Mesenteric fat pad (tissue), 1 donor: ENCODE data around the gene ZNF407. TPM values are rescaled to one million over a fixed set of nuclear protein-coding genes. Genes with fewer than 3 reads are reported as not detected.

Source experiments
- DNase-seq: peaks from one replicate; pipeline ENCODE4 v3.0.0-alpha.2; 2020; ENCODE audit warnings: low spot score
- total RNA-seq: library from RNA; stranded (reverse); fragmentation: NEBNext Ultra II Directional; extraction: Animal tissue kit (Norgen Biotek cat#: 25700); gene quantifications from one replicate; pipeline ENCODE4 v1.2.1, GENCODE V29; 2021
- donor health status: DM: yes; HTN: yes; CAD: no.

Gene ZNF407
- total RNA-seq, 1 donor from 2014 or later = 14.4 TPM

DNA sequence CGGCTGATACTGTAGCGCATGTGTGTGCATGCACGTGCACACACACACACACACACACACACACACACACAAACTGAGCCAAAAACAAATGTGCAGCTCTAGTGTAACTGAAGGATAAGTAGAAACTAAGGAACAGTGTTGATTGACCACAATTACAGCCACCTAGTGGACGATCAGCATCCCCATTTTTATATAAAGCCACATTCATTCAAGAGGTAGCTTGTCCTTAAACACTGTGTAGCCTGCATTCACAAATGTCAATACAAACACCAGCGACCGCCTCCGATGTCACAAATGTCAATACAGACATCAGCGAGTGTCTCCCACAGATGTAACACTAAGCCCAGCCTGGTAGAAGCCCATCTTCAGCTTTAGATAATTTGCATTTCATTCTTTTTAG, 443.9 kb downstream of the ZNF407 start:
- no peak for DNase-seq

DNA sequence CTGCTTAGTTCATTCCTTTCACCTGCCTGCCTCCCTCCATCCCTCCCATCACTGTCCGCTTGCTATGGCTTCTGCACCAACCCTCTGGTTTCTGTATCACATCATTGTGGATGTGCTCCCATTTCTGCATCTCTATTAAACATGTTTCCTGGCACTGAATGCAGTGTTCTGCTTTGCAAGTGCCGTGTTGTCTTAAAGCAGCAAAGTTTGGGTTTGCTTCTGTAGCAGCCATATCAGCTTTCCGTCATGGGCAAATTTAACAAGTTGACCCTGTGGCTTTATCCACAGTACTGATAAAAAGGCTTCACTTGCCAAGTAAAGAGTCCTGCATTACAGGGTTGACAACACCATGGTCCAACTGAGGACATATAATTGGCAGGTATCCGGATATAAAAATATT, 445.8 kb downstream of the ZNF407 start:
- no peak for DNase-seq

DNA sequence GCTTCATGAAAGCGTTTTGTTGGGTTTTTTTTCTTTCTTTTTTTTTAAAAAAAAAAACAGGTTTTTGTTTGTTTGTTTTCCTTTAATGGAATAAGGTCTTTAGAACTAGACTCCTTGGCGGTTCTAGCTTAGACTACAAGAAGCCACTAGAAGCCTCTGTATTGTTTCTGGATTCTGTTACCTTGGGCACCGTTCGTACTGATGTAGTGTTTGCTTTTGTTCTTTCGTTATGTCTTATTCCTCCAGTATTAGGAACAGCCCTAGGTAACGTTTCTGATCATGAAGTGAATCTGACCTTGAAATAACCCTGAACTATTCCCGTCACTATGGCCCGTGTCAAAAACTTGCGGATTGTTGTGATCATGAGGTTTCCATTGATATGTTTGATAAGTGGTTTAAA, 446.6 kb downstream of the ZNF407 start:
- no peak for DNase-seq

DNA sequence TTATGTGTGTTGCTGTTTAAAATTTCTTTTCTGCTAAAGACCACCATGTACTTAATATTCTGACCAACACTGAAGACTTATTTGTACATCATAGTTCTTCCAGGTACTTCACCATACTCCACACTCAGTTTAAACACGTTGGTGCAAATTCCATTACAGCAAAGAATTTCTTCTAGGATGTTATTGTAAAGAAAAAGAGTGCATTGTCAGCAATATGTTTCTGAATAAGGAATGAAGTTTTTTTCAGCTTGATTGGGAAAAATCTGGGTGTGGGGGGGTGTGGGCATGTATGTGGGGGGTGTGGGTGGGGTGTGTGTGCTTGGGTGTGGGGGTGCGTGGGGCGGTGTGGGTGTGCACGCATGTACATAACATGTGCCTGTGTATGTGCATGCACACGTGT, 447.1 kb downstream of the ZNF407 start:
- no peak for DNase-seq

DNA sequence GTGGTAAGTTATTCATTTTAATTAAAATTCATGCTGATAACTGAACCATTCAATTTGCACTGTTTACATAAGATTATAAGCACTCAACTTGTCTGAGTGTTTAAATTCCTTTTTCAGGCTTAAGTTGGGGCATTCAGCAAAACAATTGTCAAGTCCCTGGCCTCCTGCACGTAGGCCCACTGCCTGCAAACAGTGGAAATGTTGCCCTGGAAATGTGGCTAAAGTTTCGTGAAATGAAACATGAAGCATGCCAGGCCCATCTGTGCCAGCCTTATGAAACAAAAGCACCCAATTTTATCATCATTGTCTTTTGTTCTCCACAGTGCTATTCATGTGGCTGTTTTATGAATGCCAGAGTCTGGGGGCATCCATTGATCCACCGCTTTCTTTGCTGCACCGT, 447.6 kb downstream of the ZNF407 start:
- DNase-seq = no peak

DNA sequence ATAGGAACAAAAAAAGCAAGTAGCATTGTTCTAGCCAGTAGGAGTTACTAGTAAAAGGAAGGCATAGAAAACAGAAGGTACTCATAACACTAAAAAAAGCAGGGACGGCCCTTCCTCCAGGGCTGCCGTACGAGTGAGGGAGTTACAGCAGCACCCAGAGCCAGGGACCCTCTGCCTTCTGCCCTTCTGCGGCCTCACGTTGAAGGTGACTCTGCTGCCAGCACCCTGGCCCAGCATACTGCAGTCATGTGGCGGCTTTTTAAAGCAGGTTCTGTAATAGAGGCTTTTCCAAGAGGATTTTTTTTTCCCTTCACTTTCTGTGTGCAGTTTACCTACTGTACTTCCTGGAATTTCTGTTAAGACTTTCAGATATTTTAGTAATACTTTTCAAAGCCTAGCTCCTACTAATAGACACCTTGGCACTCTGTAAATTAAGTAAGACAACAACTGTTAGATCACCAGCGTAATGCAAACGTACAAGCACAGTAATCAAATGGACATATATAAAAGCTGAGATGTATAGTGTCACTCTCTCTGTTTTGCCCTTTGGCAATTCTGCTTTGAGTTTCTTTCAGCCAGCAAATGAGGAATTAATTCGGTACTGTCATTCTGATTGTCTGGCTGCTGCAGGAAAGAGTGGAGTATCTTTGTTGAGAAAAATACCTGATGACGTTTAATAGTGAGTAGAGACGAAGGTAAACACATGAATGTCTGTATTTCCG, 449.7 kb downstream of the ZNF407 start:
- no peak for DNase-seq

DNA sequence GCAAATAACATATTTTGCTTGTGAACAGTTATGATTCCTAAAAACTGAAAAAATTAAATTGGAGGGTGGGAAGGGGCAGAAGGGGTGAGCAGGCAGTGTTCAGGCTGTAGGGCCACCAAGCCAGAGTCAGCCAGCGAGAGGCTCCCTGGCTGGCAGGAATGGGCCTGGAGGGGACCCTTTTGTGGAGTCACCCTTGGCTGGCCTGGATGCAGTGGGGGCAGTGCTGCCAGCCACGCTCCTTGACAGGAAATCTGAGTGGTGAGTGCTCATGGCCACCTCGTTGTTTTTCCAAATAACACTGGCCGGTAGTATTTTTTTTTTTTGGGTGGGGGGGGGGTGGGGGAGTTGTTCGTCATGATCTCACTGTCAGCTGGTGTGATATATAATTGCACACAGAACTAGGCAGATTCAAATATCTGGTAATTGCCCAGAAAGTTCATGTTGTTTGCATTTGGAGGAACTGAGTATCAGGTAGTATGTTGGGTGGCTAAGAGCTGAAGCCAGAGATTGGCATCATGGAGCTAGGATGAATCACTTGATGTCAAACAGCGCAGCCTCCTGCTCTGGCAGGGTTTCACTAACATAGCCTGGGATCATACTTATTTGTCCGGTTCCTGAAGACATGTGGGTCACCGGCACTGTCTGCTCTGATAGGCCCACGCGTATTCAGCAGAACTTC, 451.2 kb downstream of the ZNF407 start:
- no peak for DNase-seq

DNA sequence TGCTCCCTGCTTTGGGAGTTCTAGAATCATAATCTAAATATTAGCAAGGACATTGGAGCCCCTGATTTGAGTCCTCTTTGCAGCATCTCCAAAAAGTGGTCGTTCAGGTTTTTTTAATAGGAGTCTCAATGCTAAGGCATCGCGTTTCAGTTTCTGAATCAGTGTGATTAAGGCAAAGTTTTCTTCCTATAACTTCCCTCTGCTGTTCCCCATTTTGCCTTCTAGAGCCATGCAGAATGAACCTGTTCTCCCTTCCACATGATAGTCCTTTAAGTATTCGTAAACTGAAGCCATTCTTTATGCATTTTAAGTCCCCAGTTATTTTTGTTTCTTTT, 451.8 kb downstream of the ZNF407 start:
- DNase-seq = no peak

DNA sequence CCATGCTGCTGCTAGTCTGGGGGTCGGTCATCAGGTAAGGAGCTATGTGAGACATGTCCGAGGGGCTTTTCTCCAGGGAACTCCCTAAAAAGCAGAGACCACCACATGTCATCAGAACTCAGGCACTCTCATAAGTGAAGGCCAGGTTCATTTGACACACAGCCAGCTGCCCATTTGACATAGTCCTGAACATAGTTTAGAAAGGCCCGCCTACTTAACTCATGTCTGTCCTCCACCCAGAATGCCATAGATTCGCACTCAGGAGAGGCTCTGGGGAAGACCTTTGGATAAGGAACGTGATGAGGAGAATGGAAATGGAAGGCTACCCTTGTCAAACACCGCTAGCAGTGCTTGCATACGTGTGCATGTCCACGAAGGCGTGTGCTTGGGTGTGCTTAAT, 454.1 kb downstream of the ZNF407 start:
- no peak for DNase-seq

DNA sequence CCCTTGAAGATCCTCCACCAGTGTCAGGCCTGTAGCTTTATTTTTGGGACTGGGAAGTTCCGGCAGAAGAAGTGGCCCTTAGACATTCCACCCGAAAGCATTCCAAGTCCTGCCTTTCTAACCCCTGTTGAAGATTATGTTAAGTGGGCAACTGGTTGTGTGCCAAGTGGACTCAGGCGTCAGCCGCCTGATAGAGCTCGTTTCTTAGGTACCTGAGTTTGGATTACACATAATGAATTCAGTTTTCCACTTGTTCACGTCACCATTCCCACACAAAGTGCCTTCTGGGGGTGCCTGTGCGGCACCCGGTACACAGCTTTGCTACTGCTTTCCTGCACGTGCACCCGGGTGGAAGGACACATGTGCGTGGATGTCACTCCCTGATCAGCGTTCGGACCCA, 454.8 kb downstream of the ZNF407 start:
- DNase-seq = no peak

DNA sequence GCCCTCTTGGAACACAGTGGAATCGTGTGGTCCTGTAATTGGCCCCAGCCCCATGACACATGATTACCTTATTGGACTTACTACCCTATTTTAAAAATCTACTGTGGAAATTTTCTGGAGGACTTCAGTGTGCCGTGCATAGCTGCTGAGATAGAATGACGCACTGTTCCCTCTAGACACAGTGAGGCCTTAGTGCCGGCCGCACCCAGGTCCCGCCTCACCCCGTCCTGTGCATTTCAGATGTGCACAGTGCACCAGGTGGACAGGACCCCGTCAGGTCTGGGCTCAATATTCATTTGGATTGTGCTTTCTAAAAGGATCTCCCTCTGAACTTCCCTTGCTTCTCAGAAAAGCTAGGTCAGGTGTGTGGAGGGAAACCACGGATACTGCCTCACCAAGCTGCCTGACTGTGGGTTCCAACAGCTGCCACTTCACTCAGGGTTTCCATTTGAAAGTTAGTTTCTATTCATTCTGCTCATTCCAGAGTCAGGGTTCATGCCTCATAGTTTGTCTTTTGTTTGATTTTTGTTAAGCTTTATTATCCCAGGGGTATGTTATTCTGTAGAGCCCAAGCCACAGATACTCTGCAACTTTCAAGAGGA, 455.5 kb downstream of the ZNF407 start:
- DNase-seq = no peak

DNA sequence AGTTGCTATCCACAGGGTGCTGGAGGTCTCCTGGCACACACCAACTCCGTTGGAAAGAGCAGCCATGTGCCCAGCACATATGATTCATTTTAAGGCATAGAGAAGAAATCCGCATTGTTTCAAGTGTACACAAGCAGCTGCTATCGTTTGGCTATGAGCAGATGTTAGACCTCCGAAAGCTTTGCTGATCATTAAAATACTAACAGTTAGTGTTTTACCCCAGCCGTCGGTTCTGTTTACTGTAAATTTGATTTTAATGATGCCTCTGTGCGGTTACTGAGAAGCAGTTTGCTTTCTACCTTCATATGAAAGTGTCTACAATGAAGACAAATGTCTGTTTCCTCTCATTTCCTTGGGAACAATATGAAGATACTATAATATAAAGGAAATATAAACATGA, 456.4 kb downstream of the ZNF407 start:
- DNase-seq = no peak

DNA sequence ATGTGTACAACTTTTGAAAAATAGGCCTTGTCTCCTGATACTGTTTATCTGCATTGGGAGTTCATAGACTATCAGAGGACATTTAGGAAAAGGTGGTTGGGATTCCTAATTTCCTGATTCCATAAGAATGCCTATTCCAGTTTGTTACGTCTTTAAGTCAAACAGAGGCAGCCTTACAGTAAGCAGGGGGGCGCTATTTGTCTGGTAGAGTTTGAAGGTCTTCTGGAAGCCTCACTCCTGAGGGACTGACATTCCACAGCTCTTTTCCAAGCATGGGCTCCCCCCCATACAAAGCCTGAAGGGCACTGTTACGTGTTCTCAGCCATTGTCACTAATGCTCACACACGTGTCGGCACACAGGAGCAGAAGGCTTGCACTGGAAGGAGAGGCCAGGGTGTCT, 456.9 kb downstream of the ZNF407 start:
- DNase-seq = no peak

DNA sequence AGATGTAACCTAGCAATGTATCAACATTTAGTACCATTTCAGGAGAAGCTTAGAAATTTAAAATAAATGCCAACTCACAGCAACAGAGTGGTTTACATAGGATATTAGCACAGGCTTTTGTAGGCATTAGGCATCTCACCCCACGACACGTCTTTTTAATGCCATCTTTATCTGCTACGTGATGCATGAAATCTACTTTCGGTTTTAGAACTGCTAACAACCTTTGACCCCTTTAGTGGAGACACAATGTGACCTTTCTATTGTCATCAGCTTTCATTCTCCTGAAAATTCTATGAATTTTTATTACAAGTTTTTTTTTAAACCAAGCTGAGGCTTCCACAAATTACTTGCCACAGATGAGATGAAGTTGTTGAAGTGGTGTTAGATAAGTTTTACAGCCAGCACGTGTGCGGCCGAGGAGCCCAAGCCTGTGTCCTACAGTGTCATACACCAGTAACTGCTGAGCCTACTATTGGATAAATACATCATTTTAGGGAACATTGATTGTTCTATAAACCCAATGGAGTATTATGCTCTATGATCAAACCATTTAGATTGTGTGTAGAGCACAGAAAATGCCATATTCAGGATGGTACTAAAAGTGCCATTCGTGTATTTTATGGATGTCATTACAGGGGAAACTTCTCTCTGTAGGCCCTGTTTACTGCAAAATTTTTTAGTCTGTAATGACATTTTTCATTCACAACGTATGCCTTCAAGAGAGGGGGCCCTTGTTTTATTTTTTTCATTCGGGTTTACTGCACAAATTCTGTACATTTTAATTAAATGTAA, 459.7 kb downstream of the ZNF407 start:
- no peak for DNase-seq

DNA sequence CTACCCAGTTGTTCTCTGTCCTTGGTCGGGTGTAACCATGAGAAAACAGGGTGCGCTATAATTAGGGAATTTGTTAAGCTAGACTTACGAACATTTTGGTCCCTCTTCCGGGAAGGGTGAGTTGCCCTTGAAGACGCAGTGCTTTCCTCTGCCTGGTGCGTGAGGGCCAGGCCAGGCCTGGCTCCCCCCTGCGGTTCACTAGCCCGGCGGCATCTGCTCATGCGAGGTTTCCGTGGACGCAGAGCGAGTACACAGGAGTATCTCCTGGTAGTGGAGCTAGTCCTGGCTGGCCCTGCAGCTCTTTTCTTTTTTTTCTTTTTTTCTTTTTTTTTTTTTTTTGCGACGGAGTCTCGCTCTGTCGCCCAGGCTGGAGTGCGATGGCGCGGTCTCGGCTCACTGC, 462.5 kb downstream of the ZNF407 start:
- no peak for DNase-seq

DNA sequence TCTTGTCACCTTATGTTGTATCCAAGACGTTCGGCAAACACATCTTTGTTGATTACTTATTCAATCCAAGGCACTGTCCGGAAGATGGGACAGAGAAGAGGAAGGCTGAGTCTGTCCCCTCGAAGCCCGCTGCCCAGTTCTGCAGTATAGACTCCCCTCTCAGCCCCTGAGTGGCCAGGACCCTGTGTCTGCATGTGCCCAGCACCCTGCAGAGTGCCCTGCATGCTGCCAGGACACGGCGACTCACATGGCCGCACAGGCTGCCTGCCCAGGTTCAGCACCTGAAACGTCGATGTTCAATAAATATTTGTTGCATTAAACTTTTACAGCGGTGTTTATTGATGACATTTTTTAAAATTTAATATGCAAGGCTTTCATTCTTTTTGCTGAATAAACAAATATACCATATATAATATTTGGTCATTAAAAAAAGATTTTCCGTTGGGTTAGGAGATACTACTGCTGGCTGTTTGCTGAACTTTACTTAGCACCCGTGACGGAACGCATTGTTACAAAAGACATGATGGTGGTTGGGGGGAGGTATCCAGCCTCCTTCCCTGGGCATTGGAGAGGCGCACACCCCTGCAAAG, 464.7 kb downstream of the ZNF407 start:
- DNase-seq = peak; percentile 59

DNA sequence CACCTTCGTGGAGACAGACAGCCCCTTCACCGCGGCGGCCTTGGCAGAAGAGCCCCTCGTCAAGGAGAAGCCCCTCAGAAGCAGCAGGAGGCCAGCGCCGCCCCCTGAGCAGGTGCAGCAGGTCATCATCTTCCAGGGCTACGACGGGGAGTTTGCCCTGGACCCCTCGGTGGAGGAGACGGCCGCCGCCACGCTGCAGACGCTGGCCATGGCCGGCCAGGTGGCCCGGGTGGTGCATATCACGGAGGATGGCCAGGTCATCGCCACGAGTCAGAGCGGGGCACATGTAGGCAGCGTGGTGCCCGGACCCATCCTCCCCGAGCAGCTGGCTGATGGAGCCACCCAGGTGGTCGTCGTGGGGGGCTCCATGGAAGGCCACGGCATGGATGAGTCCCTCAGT, 465.5 kb downstream of the ZNF407 start:
- DNase-seq = peak; percentile 75

DNA sequence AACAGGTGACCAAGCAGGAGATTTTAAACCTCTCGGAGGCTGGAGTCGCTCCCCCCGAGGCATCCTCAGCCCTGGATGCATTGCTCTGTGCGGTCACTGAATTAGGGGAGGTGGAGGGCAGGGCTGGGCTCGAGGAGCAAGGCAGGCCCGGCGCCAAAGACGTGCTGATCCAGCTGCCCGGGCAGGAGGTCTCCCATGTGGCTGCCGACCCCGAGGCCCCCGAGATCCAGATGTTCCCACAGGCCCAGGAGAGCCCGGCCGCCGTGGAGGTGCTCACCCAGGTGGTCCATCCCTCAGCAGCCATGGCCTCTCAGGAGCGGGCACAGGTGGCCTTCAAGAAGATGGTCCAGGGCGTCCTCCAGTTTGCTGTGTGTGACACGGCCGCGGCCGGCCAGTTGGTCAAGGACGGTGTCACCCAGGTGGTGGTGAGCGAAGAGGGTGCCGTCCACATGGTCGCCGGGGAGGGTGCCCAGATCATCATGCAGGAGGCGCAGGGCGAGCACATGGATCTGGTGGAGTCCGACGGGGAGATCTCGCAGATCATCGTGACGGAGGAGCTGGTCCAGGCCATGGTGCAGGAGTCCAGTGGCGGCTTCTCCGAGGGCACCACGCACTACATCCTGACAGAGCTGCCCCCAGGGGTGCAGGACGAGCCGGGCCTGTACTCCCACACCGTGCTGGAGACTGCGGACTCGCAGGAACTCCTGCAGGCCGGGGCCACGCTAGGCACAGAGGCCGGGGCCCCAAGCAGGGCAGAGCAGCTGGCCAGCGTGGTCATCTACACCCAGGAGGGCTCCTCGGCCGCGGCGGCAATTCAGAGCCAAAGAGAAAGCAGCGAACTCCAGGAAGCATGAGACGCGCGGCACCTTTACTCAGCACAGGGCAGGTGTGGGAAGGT, 466.2 kb downstream of the ZNF407 start:
- DNase-seq = peak; percentile 86

DNA sequence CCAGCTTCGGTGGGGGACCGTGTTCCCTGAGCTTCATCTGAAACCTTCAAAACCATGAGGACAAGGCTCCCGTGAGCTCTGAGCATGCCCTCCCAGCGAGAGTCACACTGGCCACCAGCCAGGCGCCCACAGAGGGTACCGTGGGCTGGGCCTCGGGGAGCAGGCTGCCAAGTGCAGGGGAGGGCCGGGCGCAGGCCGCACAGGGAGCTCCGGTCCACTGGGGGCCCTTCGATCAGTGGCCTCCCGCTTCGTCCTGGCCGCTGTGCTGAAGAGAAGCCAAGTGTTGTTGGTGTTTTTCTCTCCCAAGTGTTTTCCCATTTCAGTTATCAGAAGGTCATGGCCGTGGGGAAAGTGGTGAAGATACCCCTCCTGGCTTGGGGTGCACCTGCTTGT, 466.8 kb downstream of the ZNF407 start:
- peak; percentile 72 for DNase-seq

DNA sequence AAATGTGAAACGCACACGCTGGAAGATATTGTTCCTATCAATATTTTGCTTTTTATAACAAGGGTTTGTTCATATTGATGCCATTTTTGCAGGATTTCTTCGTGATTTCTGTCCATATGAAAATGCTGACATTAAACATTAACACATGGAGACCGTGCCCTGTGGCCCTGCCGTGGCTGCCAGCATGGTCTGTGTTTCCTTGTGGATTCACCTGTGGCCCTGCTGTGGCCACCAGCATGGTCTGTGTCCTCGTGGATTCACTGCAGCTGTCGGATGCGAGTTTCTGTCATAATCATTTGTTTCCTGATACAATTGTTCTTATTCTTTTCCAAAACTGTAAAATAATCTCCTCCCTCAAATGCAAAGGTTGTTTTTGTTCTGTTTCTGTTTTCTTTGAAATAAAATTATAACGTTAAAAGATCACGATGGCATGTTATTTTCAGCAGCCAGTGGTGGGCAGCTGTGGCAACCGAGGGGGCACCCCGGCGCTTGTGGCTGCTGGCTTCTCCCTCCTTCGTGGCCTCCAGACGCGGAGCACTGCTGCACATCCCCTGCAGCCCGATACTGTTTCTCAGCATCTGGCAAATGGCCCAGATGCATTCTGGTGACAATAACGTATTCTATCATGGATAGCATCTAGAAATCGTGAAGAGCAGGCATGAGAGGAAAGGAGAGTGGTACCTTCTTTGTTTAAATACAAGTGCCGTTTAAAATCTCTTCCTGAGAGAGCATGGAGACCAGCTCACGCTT, 467.8 kb downstream of the ZNF407 start:
- DNase-seq = peak; percentile 35
